ENCODE results near the gene LIN7B. TPM values are rescaled to one million over a fixed set of nuclear protein-coding genes. Genes with fewer than 3 reads are reported as not detected.
A peak's percentile ranks its signal among the peaks of the same experiment; 100 is the strongest.

Gene LIN7B
- total RNA-seq, 1 donor from 2014 or later: 5.8 TPM

GRCh38 chr19:49154279-49154678, 40.1 kb downstream of the LIN7B start:
- Histone ChIP-seq H3K4me3 (ENCODE audit: low read depth, low read length) (no peak overlapping the region), H3K36me3 (ENCODE audit: control insufficient read depth, insufficient read depth, low read length) (no peaks in the 10 kb centered on the region), H3K27me3 (ENCODE audit: control insufficient read depth, insufficient read depth, low read length) (peaks cover 25% of the 10 kb centered on the region)
- TF ChIP-seq CTCF (IDR thresholded peaks at IDR 0.05; ENCODE audit: insufficient read depth, low read length, poor library complexity, severe bottlenecking): no peak
- no peak for DNase-seq (ENCODE audit: low read depth)

DNA sequence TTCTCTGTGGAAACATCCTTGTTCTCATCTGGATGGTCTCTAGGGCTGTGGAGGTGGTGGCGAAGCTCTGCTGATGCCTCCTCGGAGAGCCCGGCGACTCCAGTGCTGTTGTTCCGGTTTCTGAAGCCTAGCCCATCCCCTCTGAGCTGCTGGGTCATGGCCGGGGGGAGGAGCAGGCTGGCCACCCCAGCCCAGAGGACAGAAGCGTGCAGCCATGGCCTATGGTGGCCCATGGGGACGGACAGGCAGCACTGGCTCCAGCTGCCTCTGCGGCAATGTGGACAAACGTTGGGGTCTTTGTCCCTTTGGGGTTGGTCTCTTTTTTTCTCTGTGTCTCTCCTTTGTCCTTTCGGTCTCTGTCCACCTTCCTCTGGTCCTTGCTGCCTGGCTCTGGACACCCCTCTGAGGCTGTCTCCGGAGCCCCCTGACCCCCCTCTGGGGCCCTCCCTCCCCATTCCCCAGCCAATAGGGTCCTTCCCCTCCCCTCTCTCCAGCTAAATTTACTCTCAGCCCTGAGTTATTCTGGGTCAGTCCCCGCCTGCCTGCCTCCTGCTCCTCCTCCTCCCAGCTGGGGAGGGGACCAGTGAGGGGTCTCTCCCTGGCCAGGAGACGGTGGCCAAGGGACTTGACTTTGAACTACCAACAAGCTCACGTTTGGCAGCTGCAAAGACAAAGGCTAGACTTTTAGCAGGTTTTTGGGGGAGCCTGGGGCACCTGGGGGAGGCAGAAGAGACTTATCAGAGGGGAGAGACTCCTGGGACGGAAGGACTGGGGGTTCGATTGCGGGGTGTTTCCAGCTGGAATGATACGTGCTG, 41.0 kb downstream of the LIN7B start, which contains the start of gene HRC:
HRC (minus strand) TSS at position 392 of the 815 bp plus-strand sequence; CDS start at position 233, 159 bp downstream.
- TF ChIP-seq CTCF (IDR thresholded peaks at IDR 0.05; ENCODE audit: insufficient read depth, low read length, poor library complexity, severe bottlenecking): no peak
- Histone ChIP-seq H3K27me3 (ENCODE audit: control insufficient read depth, insufficient read depth, low read length) (peaks cover 25% of the 10 kb centered on the region), H3K36me3 (ENCODE audit: control insufficient read depth, insufficient read depth, low read length) (no peaks in the 10 kb centered on the region), H3K4me3 (ENCODE audit: low read depth, low read length) (no peak within 1 kb of the TSS)
- DNase-seq (ENCODE audit: low read depth): no peak

DNA sequence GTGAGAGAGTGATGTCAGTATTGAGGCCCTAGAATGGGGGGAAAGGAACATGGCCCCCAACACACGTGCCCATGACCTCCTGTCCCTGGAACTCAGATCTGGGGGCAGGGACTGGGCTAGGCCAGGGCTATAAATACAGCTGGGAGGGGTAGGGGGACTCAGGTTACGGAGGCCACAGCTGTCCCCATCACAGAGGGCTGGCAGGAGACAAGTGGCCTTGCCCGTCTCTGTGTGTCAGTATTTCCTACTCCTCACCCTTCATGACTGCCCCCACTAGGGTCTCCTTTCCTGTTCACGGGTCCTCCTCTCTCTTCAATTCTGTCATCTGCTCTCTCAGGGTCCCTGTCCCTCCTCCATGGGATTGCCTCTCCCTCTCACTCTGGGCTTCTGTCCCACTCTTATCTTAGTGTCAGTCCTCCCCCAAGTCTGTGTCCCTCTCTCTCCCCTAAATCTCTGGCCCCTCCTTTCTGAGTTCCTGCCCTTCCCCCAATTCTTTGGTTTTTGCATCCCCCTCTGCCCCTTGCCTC, 41.7 kb downstream of the LIN7B start:
- peaks cover 21% of the 10 kb centered on the region for H3K27me3 ChIP-seq (ENCODE audit: control insufficient read depth, insufficient read depth, low read length)
- DNase-seq (ENCODE audit: low read depth): no peak
- no peak for TF ChIP-seq CTCF (IDR thresholded peaks at IDR 0.05; ENCODE audit: insufficient read depth, low read length, poor library complexity, severe bottlenecking)
- no peak overlapping the region for H3K4me3 ChIP-seq (ENCODE audit: low read depth, low read length)
- no peaks in the 10 kb centered on the region for H3K36me3 ChIP-seq (ENCODE audit: control insufficient read depth, insufficient read depth, low read length)

DNA sequence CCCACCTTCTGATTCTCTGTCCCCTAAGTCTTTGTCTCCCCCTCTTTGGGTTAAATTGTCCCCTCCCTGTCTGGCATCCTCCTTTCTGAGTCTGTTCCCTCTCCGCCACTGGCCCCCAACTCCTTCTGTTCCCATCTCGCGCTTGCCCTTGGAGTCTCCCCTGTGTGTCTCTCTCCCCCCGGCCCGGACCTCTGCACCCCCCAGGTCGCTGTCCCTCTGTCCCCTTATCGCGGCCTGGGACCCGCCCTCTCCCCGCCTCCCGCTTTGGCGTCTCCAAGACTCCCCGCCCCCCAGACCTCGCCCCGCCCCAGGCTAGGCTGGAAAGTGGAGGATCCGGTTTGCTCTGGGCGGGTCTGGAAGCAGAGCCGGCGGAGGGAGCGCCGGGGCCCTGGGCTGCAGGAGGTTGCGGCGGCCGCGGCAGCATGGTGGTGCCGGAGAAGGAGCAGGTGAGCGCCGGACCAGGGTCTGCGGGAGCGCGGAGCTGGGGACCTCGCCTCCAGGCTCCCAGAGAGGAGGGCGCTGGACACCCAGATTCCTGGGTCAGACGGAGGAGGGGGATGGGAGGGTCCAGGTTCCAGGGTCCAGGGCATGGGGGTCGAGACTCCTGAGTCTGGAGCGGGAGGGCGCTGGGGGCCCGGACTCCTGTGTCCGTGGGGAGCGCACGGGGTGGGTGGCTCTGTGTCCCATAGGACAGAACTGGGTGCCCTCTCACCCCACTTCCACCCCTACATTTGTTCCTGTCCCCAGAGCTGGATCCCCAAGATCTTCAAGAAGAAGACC, 43.5 kb downstream of the LIN7B start, which contains the start of gene TRPM4:
TRPM4 (plus strand) TSS at position 348 of the 780 bp plus-strand sequence; CDS start at position 423, 75 bp downstream.
- Histone ChIP-seq H3K27me3 (ENCODE audit: control insufficient read depth, insufficient read depth, low read length) (peaks cover 15% of the 10 kb centered on the region), H3K36me3 (ENCODE audit: control insufficient read depth, insufficient read depth, low read length) (no peaks in the 10 kb centered on the region), H3K4me3 (ENCODE audit: low read depth, low read length) (peak within 1 kb of the TSS; percentile 92)
- no peak for DNase-seq (ENCODE audit: low read depth)
- no peak for TF ChIP-seq CTCF (IDR thresholded peaks at IDR 0.05; ENCODE audit: insufficient read depth, low read length, poor library complexity, severe bottlenecking)

- no peak for TF ChIP-seq CTCF (IDR thresholded peaks at IDR 0.05; ENCODE audit: insufficient read depth, low read length, poor library complexity, severe bottlenecking)
- no peak overlapping the region for H3K4me3 ChIP-seq (ENCODE audit: low read depth, low read length)
- H3K27me3 ChIP-seq (ENCODE audit: control insufficient read depth, insufficient read depth, low read length): peaks cover 9% of the 10 kb centered on the region
- H3K36me3 ChIP-seq (ENCODE audit: control insufficient read depth, insufficient read depth, low read length): no peaks in the 10 kb centered on the region
- DNase-seq (ENCODE audit: low read depth): no peak
These were observed 46.5 kb downstream of the LIN7B start for GRCh38 chr19:49160450-49161189.
